ENCODE data around the gene TEX19. TPM values are rescaled to one million over a fixed set of nuclear protein-coding genes. Genes with fewer than 3 reads are reported as not detected.

Gene TEX19
- total RNA-seq, 1 experiment from 2014 or later = 0.21 TPM

DNA sequence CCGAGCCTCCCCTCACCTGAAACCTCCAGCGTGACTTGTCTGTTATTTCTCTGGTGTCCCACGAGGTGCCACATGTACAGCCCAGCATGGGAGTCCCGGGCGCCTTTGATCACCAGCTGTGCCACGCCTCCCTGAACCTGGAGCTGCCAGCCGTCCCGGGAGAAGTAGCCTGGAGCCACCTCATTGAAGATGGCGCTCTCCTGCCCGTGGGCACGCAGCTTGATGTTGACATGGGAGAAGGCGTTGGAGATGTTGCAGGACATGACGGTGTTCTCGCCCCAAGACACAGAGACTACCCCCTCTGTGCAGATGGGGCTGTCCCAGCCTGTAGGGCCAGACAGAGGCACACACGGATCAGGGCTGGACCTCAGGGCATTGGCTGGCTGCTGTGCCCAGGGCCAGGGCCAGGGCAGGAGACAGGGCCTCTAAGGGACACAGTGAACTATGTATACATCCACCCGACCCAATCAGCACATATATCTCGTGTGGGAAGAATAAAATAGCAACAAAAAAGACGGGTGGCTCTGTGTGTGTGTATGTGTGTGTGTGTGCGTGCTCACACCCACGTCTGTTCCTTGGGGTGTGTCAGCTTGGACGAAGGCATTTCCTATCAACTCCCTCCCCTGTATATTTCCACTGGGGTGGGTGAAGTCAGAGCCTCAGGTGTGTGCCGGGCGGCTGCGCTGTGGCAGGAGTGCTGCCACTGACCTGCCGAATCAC is 34.3 kb upstream of the TEX19 start:
- no TSS peak for BruUV-seq (replicated peaks)
- POLR2A ChIA-PET = interaction anchor here (0.6 kb wide), 1 partner anchor 30 kb away, joined by 4 read pairs; no protein-coding TSS in a partner anchor

DNA sequence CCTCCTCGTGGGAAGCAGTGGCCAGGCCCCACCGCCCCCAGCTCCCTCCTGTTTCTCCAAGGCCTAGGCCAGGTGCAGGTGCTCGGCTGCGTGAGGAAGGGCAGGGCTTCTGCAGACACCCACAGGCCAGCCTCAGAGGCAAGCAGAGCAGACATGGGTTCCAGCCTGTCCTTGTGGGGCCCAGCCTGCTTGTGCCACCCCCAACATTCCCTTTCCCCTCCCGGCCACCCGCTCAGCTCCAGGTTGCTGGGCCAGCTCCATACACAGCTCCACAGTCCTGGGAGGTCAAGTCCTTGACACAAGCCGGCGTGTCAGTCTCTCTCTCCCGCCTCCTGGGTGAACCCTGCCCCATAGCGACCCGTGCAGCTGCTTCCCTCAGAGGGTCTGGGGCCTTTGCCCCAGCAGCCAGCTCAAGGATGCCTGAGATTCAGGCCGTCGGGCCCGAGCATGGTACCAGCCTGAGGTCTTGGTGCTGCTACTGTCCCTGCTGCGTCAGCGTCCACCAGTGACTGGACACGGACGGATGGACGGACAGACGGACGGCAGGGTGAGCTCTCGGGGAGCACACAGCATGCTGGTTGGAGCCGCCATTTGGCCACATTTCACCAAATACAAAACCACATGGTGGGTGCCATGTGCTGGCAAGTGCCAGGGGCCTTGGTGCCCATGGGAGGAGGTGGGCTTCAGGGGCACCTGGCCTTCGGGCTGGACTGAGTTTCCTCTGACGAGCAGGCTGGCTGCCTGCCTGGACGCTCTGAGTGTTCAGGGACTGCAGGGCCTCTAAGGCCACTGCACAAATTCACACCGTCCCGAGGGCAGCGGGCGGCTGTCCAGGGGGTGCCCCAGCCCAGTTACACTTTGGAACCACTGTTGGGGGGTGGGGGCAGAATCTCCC is 33.5 kb upstream of the TEX19 start:
- BruUV-seq (replicated peaks) = no TSS peak
- Histone ChIP-seq H3K27me3 (ENCODE audit: control insufficient read depth, insufficient read depth, low read length) (no peaks in the 10 kb centered on the region), H3K36me3 (ENCODE audit: control insufficient read depth, insufficient read depth, low read length) (no peaks in the 10 kb centered on the region), H3K4me3 (ENCODE audit: low read depth in 2 of 2, low read length in 2 of 2) (no peak overlapping the region), H3K27ac (ENCODE audit: low read length) (no peak overlapping the region), H3K9me3 (ENCODE audit: control insufficient read depth, insufficient read depth, low read depth, low read length) (no peaks in the 10 kb centered on the region), H3K4me1 (ENCODE audit: control insufficient read depth, insufficient read depth, low read length) (peaks cover 39% of the 10 kb centered on the region)
- TF ChIP-seq POLR2AphosphoS5 (IDR thresholded peaks at IDR 0.05; ENCODE audit: low read depth, low read length) = no peak
- TF ChIP-seq, protein P1, sequence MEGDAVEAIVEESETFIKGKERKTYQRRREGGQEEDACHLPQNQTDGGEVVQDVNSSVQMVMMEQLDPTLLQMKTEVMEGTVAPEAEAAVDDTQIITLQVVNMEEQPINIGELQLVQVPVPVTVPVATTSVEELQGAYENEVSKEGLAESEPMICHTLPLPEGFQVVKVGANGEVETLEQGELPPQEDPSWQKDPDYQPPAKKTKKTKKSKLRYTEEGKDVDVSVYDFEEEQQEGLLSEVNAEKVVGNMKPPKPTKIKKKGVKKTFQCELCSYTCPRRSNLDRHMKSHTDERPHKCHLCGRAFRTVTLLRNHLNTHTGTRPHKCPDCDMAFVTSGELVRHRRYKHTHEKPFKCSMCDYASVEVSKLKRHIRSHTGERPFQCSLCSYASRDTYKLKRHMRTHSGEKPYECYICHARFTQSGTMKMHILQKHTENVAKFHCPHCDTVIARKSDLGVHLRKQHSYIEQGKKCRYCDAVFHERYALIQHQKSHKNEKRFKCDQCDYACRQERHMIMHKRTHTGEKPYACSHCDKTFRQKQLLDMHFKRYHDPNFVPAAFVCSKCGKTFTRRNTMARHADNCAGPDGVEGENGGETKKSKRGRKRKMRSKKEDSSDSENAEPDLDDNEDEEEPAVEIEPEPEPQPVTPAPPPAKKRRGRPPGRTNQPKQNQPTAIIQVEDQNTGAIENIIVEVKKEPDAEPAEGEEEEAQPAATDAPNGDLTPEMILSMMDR (IDR thresholded peaks at IDR 0.05) = no peak
- TF ChIP-seq TCF7L2 (IDR thresholded peaks at IDR 0.05; ENCODE audit: low read depth, low read length) = no peak
- TF ChIP-seq, protein P2, sequence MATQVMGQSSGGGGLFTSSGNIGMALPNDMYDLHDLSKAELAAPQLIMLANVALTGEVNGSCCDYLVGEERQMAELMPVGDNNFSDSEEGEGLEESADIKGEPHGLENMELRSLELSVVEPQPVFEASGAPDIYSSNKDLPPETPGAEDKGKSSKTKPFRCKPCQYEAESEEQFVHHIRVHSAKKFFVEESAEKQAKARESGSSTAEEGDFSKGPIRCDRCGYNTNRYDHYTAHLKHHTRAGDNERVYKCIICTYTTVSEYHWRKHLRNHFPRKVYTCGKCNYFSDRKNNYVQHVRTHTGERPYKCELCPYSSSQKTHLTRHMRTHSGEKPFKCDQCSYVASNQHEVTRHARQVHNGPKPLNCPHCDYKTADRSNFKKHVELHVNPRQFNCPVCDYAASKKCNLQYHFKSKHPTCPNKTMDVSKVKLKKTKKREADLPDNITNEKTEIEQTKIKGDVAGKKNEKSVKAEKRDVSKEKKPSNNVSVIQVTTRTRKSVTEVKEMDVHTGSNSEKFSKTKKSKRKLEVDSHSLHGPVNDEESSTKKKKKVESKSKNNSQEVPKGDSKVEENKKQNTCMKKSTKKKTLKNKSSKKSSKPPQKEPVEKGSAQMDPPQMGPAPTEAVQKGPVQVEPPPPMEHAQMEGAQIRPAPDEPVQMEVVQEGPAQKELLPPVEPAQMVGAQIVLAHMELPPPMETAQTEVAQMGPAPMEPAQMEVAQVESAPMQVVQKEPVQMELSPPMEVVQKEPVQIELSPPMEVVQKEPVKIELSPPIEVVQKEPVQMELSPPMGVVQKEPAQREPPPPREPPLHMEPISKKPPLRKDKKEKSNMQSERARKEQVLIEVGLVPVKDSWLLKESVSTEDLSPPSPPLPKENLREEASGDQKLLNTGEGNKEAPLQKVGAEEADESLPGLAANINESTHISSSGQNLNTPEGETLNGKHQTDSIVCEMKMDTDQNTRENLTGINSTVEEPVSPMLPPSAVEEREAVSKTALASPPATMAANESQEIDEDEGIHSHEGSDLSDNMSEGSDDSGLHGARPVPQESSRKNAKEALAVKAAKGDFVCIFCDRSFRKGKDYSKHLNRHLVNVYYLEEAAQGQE (IDR thresholded peaks at IDR 0.05; ENCODE audit: insufficient read depth in 1 of 2, low read depth in 2 of 2, low read length in 1 of 2) = no peak
- TF ChIP-seq SIN3A (IDR thresholded peaks at IDR 0.05; ENCODE audit: borderline replicate concordance, insufficient read depth, low read depth, low read length) = no peak
- POLR2A ChIA-PET = interaction anchor here (0.6 kb wide), 1 partner anchor 31 kb away, joined by 4 read pairs; no protein-coding TSS in a partner anchor
- CTCF ChIA-PET = interaction anchor here (1.0 kb wide), 1 partner anchor 24 kb away, joined by 11 read pairs; no protein-coding TSS in a partner anchor
- ATAC-seq (no peak), DNase-seq (ENCODE audit: low read depth, low spot score) (no peak)
- intact Hi-C loops (cut with micrococcal nuclease; ENCODE audit: unreplicated experiment) = no loop called here
- in situ Hi-C loops (cut with HindIII; ENCODE audit: low pct_unique_long_range_greater_than_20kb, low sequenced_read_pairs) = no loop called here

More for the DNA sequence above, 34.3 kb upstream of the TEX19 start:
- TF ChIP-seq POLR2AphosphoS5 (IDR thresholded peaks at IDR 0.05; ENCODE audit: low read depth, low read length) (no peak), TCF7L2 (IDR thresholded peaks at IDR 0.05; ENCODE audit: low read depth, low read length) (peak; percentile 75; the same call in 1 of the 2 replicates)
- H3K27ac ChIP-seq (ENCODE audit: low read length) = no peak overlapping the region
- no peaks in the 10 kb centered on the region for H3K27me3 ChIP-seq (ENCODE audit: control insufficient read depth, insufficient read depth, low read length)
- in situ Hi-C loops (cut with HindIII; ENCODE audit: low pct_unique_long_range_greater_than_20kb, low sequenced_read_pairs) = no loop called here
- no peaks in the 10 kb centered on the region for H3K9me3 ChIP-seq (ENCODE audit: control insufficient read depth, insufficient read depth, low read depth, low read length)
- intact Hi-C loops (cut with micrococcal nuclease; ENCODE audit: unreplicated experiment) = loop anchor here (5.0 kb wide), 1 partner anchor 82 kb away; no protein-coding TSS in a partner anchor
- H3K4me1 ChIP-seq (ENCODE audit: control insufficient read depth, insufficient read depth, low read length) = peaks cover 33% of the 10 kb centered on the region
- CTCF ChIA-PET = interaction anchor here (1.0 kb wide), 1 partner anchor 23 kb away, joined by 11 read pairs; no protein-coding TSS in a partner anchor
- peak; percentile 37 for ATAC-seq
- H3K36me3 ChIP-seq (ENCODE audit: control insufficient read depth, insufficient read depth, low read length) = no peaks in the 10 kb centered on the region
- no peak for DNase-seq (ENCODE audit: low read depth, low spot score)
- no peak overlapping the region for H3K4me3 ChIP-seq (ENCODE audit: low read depth in 2 of 2, low read length in 2 of 2)
